Stromal cell of bone marrow (primary cell): ENCODE results near the gene KIF21A.
"Not testable (repeated sequence)": the region's sequence is repeated elsewhere in the genome, so short reads cannot be mapped to it uniquely, and the experiment has no call there.

Experiments used
- DNase-seq: peaks from one replicate; pipeline ENCODE4 v3.0.0-alpha.2; 2012; ENCODE audit warnings: low read depth

Gene KIF21A

DNA sequence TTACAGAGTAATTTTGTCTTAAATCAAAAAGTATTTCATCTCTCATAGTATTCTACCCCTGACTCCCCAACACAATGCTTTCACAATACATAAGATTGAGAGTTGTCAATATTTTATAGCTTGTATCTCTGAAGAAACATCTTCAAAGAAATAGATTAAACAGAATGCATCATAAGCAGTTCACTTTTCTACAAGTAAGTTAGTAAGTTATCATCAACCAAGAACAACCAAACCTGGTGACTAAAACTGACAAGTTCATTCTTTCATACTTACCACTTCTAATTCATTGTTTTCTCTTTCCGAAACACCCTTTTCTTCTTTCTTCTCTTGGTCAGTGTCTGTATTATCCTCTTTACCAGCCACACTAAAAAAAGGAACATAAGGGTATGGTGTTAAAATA is 101.2 kb downstream of the KIF21A start:
- no peak for DNase-seq

GRCh38 chr12:39341179-39341578 is 101.7 kb downstream of the KIF21A start:
- DNase-seq: no peak

DNA sequence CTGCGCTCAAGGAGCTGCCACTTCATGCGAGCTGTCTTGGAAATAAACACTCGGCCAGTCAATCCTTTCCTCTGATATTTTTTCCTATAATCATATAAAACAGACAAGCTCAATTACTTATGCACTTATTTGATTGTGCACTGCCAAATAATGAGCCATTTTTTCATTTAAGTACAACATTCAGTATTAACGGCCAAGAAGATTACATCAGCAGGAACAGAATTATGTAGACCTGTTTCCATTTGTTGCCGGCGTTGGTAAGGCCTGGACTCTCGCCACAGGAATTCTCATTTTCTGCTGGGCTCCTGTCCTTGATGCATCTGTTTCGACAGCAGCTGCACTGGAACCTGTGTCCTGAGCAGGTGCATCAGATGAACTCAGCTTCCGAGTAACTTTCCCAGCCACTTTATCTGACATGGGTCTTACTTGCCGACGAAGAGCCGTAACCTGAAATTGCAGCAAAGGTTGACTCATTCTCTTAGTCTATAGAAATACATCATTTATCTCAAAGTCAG is 110.2 kb downstream of the KIF21A start:
- DNase-seq: no peak

GRCh38 chr12:39331539-39332261 is 111.2 kb downstream of the KIF21A start:
- no peak for DNase-seq

DNA sequence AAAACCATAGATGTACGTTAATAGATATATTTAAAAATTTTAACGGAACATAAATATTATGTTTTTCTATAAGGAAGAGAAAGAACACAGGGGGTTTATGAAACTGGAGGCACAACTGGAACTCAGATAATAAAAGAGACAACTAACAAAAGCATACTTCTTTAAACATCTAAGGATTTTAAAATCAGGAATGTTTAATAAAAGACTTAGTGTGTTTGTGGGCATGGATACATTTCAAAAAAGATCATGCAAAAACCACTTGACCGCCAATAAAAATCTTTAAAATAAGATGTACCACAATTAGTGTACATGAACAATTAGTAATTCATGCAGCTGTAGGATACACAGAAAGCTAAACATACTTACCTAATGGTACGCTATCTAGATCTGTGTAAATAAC is 113.0 kb downstream of the KIF21A start:
- no peak for DNase-seq

GRCh38 chr12:39329018-39329417 is 113.9 kb downstream of the KIF21A start:
- peak; percentile 16 for DNase-seq

- DNase-seq: no peak
Measured at GRCh38 chr12:39327965-39328364, 115.0 kb downstream of the KIF21A start.

DNA sequence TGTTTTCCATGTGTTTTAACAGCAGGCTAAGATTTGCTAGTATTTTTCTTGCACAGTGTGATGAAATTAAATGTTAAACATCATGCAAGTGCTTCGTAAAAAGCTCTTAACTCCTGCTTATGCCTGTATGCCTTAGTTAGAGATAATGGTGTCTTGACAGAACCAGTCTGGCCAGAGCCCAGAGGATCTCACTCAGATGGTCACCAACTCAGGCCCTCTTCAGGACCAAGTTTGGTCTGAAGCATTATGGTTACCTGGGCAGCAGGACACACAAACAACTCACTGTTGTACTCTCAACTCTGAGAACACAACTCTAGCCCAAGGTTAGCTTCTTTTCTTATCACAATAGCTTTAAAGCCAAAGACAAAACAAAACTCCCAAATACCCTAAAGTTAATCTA is 115.4 kb downstream of the KIF21A start:
- no peak for DNase-seq

GRCh38 chr12:39319180-39319579 is 123.7 kb downstream of the KIF21A start:
- no peak for DNase-seq

- DNase-seq: no peak
Measured at GRCh38 chr12:39314547-39314946, 128.4 kb downstream of the KIF21A start.

GRCh38 chr12:39309516-39309915 is 133.4 kb downstream of the KIF21A start:
- DNase-seq: no peak

DNA sequence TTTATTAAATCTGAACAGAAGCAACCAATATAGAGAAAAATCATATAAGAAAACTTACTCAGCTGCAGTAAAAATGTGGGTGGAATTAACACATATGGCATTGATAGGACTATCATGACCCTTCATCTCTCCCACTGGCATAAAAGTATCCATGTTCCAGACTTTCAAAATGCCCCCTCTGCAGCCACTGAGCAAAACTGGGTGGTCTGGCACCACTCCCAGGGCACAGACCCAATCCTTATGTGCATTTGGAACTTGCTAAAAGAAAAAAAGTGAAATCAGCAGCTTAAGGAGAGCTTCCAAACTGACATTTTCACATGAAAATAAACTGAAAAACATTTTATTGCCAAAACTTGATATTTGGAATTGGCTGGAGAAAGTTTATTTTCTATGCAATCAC is 141.5 kb downstream of the KIF21A start:
- no peak for DNase-seq

- DNase-seq: peak; percentile 36
Measured at GRCh38 chr12:39300799-39301198, 142.1 kb downstream of the KIF21A start.

DNA sequence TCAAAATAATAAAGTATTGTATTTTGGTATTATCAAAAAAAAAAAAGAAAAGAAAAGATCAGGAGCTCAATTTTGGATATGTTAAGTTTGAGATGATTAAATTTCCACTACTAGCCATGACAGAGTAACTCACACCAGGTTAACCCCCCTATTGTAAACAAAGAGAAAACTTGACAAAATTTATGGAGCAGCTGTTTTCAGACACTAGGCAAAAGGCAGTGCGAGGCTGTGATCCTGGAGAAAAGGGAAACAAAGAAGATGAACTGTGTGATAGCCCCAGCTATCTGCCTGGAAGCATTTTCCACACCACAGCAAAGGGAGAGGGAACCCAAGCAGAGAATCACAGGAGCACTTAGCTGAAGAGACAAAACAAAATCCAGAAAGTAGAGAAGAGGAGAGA is 145.0 kb downstream of the KIF21A start:
- no peak for DNase-seq

DNA sequence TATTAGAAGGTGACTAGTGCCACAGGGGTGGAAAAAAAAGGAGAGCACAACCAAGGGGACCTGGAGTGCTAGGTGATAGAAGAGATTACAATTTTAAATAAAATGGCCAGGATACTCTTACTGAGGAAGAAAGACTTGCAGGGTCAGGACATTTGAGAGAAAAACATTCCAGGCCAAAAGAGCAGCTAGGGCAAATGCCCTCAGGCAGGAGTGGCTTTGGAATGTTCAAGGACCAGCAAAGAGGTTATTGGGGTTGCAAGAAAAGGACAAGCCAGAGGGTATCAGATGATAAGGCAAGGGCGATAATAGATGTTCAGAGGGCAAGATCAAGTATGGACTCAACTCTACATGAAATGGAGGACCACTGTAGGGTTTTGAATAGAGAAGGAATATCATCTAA is 146.4 kb downstream of the KIF21A start:
- no peak for DNase-seq

- DNase-seq: not testable (repeated sequence)
Measured at GRCh38 chr12:39295593-39295992, 147.3 kb downstream of the KIF21A start.

- DNase-seq: no peak
Measured at GRCh38 chr12:39294715-39295114, 148.2 kb downstream of the KIF21A start.

- no peak for DNase-seq
Measured at GRCh38 chr12:39292125-39292630, 150.7 kb downstream of the KIF21A start.

DNA sequence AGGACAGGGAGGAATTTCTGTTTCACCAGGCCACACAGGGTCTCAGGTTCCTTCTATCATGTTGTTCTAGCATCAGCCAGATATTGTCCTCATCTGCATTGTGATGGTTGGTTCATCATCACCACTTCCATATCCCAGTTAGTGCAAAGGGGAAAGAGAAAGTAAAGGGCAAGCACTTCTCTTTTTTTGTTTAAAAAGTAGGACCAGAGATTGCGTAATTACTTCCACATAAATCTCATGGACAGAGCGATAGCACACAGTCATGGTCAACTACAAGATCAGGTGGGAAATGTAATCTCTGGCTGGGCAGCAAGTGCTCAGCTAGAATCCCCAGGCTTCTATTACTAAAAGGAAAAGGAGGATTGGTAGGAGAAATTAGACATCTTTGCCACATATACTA is 155.1 kb downstream of the KIF21A start:
- no peak for DNase-seq

DNA sequence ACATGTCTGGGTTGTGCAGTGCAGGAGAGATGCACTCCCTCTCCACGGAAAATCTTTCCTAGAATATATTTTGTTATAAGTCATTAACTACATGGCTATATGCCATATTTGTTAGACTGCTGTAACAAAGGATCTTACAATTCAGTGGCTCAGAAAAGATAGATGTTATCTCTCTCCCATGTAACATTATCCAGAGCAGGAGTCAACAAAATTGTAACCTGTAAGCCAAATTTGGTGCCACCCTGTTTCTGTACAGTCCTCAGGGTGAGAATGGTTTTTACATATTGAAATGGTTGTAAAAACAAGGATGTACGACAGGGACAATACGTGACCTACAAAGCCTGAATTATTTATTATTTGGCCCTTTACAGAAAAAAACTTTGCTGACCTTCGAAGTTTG is 155.5 kb downstream of the KIF21A start:
- no peak for DNase-seq

DNA sequence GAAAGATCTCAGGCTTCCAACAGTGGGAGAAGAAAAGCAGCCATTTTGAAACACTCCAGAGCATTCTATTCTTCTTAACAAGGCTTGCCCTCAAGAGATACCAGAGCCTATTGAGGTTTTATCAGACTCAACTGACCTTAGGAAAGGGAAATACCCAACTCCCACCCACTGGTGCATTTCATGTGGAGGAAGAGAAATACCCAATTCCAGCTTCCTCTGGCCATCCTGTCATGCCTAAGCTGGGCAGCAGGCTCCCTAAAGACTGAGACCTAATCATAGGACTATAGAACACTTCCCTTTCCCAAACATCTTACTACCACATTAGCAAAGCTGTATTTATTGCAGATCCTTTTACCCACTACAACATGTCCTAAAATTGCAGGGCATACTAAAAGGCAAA is 164.5 kb downstream of the KIF21A start:
- DNase-seq: no peak

GRCh38 chr12:39277416-39277815 is 165.5 kb downstream of the KIF21A start:
- DNase-seq: no peak

DNA sequence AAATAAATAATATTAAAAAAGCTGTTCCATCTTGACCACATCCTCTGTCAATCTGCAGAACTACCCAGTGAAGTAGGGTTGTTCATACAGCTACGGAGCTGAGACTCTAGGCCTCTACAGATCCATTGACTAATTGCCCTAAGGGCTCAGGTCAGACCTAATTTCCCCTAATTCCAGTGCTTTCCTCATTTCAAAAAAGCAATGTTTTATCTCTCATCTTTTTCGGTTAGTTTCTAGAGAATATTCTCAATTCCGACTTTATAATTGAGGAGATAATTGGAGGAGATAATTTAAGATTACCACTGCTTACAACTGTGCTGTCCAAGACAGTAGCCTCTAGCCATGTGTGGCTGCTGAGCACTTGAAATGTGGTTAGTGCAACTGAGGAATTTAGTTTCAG is 167.1 kb downstream of the KIF21A start:
- DNase-seq: no peak
